Adrenal gland (tissue), 5 donors: ENCODE data around the gene PLXNA2.

Experiments used
- POLR2A ChIP-seq, 2 donors: fragments of 450-650 bp; IDR thresholded peaks; one replicate each; pipeline ENCODE4 v1.6.1; 2017; ENCODE audit warnings: antibody characterized with exemption in 2 of 2, mild to moderate bottlenecking in 2 of 2, moderate library complexity in 1 of 2
- TF ChIP-seq, protein P1 (sequence below), 6 experiments: fragments of 450-650 bp in 4 of 6; fragments of 200-600 bp in 2 of 6; sonication (generic) in 1 of 6; IDR thresholded peaks; 1 replicate in 5 of 6; 2 replicates in 1 of 6; pipeline versions ENCODE4 v1.5.1 to v1.8.0; 2016 to 2021; ENCODE audit warnings: antibody characterized with exemption in 6 of 6, mild to moderate bottlenecking in 2 of 6, moderate library complexity in 1 of 6
- donor health status: DM: no; HTN: no; CAD: no.

GRCh38 chr1:208054485-208054884, 189.7 kb downstream of the PLXNA2 start:
- TF ChIP-seq, protein P1, sequence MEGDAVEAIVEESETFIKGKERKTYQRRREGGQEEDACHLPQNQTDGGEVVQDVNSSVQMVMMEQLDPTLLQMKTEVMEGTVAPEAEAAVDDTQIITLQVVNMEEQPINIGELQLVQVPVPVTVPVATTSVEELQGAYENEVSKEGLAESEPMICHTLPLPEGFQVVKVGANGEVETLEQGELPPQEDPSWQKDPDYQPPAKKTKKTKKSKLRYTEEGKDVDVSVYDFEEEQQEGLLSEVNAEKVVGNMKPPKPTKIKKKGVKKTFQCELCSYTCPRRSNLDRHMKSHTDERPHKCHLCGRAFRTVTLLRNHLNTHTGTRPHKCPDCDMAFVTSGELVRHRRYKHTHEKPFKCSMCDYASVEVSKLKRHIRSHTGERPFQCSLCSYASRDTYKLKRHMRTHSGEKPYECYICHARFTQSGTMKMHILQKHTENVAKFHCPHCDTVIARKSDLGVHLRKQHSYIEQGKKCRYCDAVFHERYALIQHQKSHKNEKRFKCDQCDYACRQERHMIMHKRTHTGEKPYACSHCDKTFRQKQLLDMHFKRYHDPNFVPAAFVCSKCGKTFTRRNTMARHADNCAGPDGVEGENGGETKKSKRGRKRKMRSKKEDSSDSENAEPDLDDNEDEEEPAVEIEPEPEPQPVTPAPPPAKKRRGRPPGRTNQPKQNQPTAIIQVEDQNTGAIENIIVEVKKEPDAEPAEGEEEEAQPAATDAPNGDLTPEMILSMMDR (IDR thresholded peaks at IDR 0.05): no peak
- no peak for TF ChIP-seq POLR2A (IDR thresholded peaks at IDR 0.05)
